NT2/D1 (cell line): ENCODE data around the gene DACH1.

ENCODE experiments used
- DNase-seq: peaks from one replicate; pipeline ENCODE4 v3.0.0-alpha.2; 2011; ENCODE audit warnings: low read depth, low spot score
- H3K27me3 ChIP-seq: 2 replicates; pipeline ENCODE4 v1.6.0; 2011; ENCODE audit warnings: mild to moderate bottlenecking; ENCODE audit not compliant: insufficient read length, insufficient read depth
- H3K36me3 ChIP-seq: 2 replicates; pipeline ENCODE4 v1.6.1; 2011; ENCODE audit warnings: mild to moderate bottlenecking, low read length, mixed read lengths; ENCODE audit not compliant: insufficient read depth, insufficient read length
- H3K4me1 ChIP-seq: 2 replicates; pipeline ENCODE4 v1.5.1; 2011; ENCODE audit not compliant: insufficient read depth, insufficient read length
- H3K4me3 ChIP-seq: 2 replicates; pipeline ENCODE4 v1.5.1; 2011; ENCODE audit warnings: low read depth; ENCODE audit not compliant: insufficient read length
- H3K9ac ChIP-seq: 2 replicates; pipeline ENCODE4 v1.6.0; 2011; ENCODE audit warnings: low read depth; ENCODE audit not compliant: insufficient read length
- H3K9me3 ChIP-seq: 2 replicates; pipeline ENCODE4 v1.5.1; 2011; ENCODE audit warnings: mild to moderate bottlenecking, low read length; ENCODE audit not compliant: insufficient read depth
- SUZ12 ChIP-seq: IDR thresholded peaks from 2 replicates; pipeline ENCODE4 v1.6.1; 2011; ENCODE audit not compliant: insufficient read length, insufficient read depth; ENCODE audit errors: extremely low read depth
- YY1 ChIP-seq: IDR thresholded peaks from 2 replicates; pipeline ENCODE4 v1.6.1; 2011; ENCODE audit not compliant: insufficient read length, insufficient read depth
- ZNF274 ChIP-seq: IDR thresholded peaks from 2 replicates; pipeline ENCODE4 v1.6.1; 2011; ENCODE audit warnings: mild to moderate bottlenecking, low read depth, low read length

Gene DACH1

GRCh38 chr13:71629167-71629566 is 237.8 kb downstream of the DACH1 start:
- no peaks in the 10 kb centered on the region for H3K9me3 ChIP-seq
- DNase-seq: no peak
- H3K36me3 ChIP-seq: no peaks in the 10 kb centered on the region
- H3K4me1 ChIP-seq: no peaks in the 10 kb centered on the region
- no peak for TF ChIP-seq YY1
- TF ChIP-seq SUZ12: no peak
- no peak for TF ChIP-seq ZNF274
- no peak overlapping the region for H3K4me3 ChIP-seq
- H3K9ac ChIP-seq: no peak overlapping the region
- H3K27me3 ChIP-seq: no peaks in the 10 kb centered on the region

- Histone ChIP-seq H3K9ac (no peak overlapping the region), H3K36me3 (no peaks in the 10 kb centered on the region), H3K27me3 (no peaks in the 10 kb centered on the region), H3K4me3 (no peak overlapping the region), H3K9me3 (no peaks in the 10 kb centered on the region), H3K4me1 (no peaks in the 10 kb centered on the region)
- no peak for DNase-seq
- no peak for TF ChIP-seq ZNF274
- TF ChIP-seq YY1: no peak
- no peak for TF ChIP-seq SUZ12
Observed at GRCh38 chr13:71626421-71627117, 240.4 kb downstream of the DACH1 start.

DNA sequence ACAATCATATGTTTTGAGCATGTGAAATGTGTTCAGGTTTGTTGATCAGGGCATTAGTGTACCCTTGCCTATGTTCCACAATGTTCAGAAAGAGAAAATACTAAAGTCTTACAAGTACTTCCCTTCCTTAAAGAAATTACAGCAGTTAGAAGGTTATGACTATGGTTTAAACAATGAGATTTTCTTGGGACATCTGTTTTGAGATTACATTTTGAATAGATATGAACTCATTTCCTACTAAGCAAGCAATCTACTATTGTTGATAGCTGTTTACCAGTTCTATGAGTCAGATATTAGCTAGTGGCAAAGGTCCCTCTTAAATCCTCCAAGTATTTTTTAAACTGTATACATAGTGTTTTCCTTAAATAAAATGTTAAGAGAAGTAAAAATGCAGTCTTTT is 241.3 kb downstream of the DACH1 start:
- Histone ChIP-seq H3K4me3 (no peak overlapping the region), H3K4me1 (no peaks in the 10 kb centered on the region), H3K36me3 (no peaks in the 10 kb centered on the region), H3K9ac (no peak overlapping the region), H3K27me3 (no peaks in the 10 kb centered on the region), H3K9me3 (no peaks in the 10 kb centered on the region)
- DNase-seq: no peak
- no peak for TF ChIP-seq YY1
- TF ChIP-seq ZNF274: no peak
- no peak for TF ChIP-seq SUZ12

- no peak overlapping the region for H3K4me3 ChIP-seq
- DNase-seq: no peak
- H3K4me1 ChIP-seq: no peaks in the 10 kb centered on the region
- TF ChIP-seq YY1 (no peak), ZNF274 (no peak), SUZ12 (no peak)
- H3K9me3 ChIP-seq: no peaks in the 10 kb centered on the region
- H3K36me3 ChIP-seq: no peaks in the 10 kb centered on the region
- H3K9ac ChIP-seq: no peak overlapping the region
- H3K27me3 ChIP-seq: no peaks in the 10 kb centered on the region
Observed at GRCh38 chr13:71624653-71625600, 242.1 kb downstream of the DACH1 start.

DNA sequence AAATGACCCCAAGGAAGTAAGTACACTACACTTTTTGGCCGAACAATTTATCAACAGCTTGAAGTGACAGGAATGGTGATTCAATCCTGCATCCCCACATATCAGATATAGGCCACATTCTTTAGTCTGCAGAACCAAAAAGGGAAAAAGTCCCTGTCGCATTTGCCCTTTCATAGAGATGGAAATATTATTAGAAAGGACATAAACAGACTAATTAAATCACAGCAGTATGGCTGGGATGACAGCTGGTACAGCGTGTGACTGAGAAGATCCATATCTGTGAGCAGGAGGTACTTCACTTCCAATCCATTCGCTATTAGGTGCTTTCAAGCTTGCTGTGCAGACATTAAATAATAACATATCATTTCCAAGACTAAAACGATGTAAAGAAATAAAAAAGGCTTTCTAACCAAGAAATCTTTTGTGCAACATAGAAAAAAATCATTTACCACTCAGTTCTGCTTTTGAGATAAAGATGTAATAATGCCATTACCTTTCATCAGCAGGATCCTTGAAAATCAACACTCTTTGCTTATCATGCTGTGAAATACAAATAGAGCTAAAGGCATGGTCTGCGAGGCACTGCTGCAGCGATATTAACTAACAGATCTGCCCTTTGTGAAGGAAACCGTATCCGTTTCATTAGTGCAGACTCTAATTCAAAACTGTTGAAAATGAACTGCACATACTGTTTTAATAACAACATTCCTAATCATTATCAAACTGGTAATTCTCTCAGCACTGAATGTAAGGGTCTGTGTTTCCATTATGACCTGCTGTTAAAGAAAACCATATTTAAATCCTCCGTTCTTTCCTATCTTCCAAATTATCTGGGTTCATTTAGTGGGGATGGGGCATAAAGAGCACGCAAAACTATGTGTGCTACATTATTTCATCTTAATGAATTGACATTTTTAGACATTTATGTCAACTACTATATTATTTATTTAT is 245.6 kb downstream of the DACH1 start:
- no peak overlapping the region for H3K9ac ChIP-seq
- DNase-seq: no peak
- no peak for TF ChIP-seq SUZ12
- no peak for TF ChIP-seq ZNF274
- no peak for TF ChIP-seq YY1
- H3K4me3 ChIP-seq: no peak overlapping the region
- H3K4me1 ChIP-seq: no peaks in the 10 kb centered on the region
- H3K36me3 ChIP-seq: no peaks in the 10 kb centered on the region
- H3K9me3 ChIP-seq: no peaks in the 10 kb centered on the region
- H3K27me3 ChIP-seq: no peaks in the 10 kb centered on the region

- Histone ChIP-seq H3K9me3 (no peaks in the 10 kb centered on the region), H3K36me3 (no peaks in the 10 kb centered on the region), H3K27me3 (no peaks in the 10 kb centered on the region), H3K4me3 (no peak overlapping the region), H3K4me1 (no peaks in the 10 kb centered on the region), H3K9ac (no peak overlapping the region)
- TF ChIP-seq ZNF274: no peak
- TF ChIP-seq YY1: no peak
- TF ChIP-seq SUZ12: no peak
- no peak for DNase-seq
Observed at GRCh38 chr13:71619096-71619495, 247.9 kb downstream of the DACH1 start.
